Mammary epithelial cell (primary cell): ENCODE data around the gene BIN1.

Experiments used
- CTCF ChIP-seq, 2 donors: IDR thresholded peaks in 1 of 2; conservative IDR thresholded peaks in 1 of 2; 2 replicates each; pipeline ENCODE4 v1.5.1; 2011 to 2012; ENCODE audit warnings: inconsistent platforms in 2 of 2, low read length in 2 of 2, mild to moderate bottlenecking in 2 of 2, control low read depth in 1 of 2, low read depth in 1 of 2; ENCODE audit not compliant: insufficient read depth in 1 of 2; ENCODE audit errors: extremely low read depth in 1 of 2
- EZH2 ChIP-seq: IDR thresholded peaks from 2 replicates; pipeline ENCODE4 v1.6.1; 2012; ENCODE audit warnings: low read length, inconsistent platforms, borderline replicate concordance

- TF ChIP-seq CTCF (conservative IDR thresholded peaks at IDR 0.05 in 1 of 2, IDR thresholded peaks at IDR 0.05 in 1 of 2; ENCODE audit: extremely low read depth in 1 of 2, insufficient read depth in 1 of 2, low read depth in 1 of 2, low read length in 2 of 2): no peak
- no peak for TF ChIP-seq EZH2
Observed at GRCh38 chr2:127014224-127014623, 92.7 kb downstream of the BIN1 start.
